Effector CD4-positive, alpha-beta T cell (primary cell): ENCODE measurements around the gene CLEC7A.

ENCODE experiments used
- DNase-seq: peaks from one replicate; pipeline ENCODE4 v3.0.0-alpha.2; 2020

The CLEC7A gene

GRCh38 chr12:10088955-10089900 is 40.8 kb downstream of the CLEC7A start:
- DNase-seq = no peak

- no peak for DNase-seq
These were observed 42.0 kb downstream of the CLEC7A start for GRCh38 chr12:10088031-10088430.

GRCh38 chr12:10086387-10086786 is 43.6 kb downstream of the CLEC7A start:
- DNase-seq = no peak

- no peak for DNase-seq
These were observed 45.3 kb downstream of the CLEC7A start for GRCh38 chr12:10084733-10085132.

- no peak for DNase-seq
These were observed 47.7 kb downstream of the CLEC7A start for GRCh38 chr12:10082117-10082874.

GRCh38 chr12:10075451-10075850 is 54.5 kb downstream of the CLEC7A start:
- DNase-seq = no peak

- DNase-seq = no peak
These were observed 56.7 kb downstream of the CLEC7A start for GRCh38 chr12:10073261-10073660.

- no peak for DNase-seq
These were observed 57.9 kb downstream of the CLEC7A start for GRCh38 chr12:10072131-10072530.

- no peak for DNase-seq
These were observed 59.6 kb downstream of the CLEC7A start for GRCh38 chr12:10070380-10070779.

GRCh38 chr12:10069976-10070375 is 60.0 kb downstream of the CLEC7A start:
- no peak for DNase-seq

GRCh38 chr12:10069099-10069498 is 60.9 kb downstream of the CLEC7A start:
- DNase-seq = no peak

GRCh38 chr12:10068644-10069043 is 61.4 kb downstream of the CLEC7A start:
- no peak for DNase-seq

- no peak for DNase-seq
These were observed 62.1 kb downstream of the CLEC7A start for GRCh38 chr12:10067942-10068341.

GRCh38 chr12:10067264-10067663 is 62.7 kb downstream of the CLEC7A start:
- DNase-seq = no peak
